OCI-LY1 (cell line): ENCODE measurements around the gene PPM1D.

Experiments
- H2AFZ ChIP-seq: fragments of 200-600 bp; sonication (generic), shearing (Covaris generic); 2 replicates; pipeline ENCODE4 v1.6.0; 2014; ENCODE audit warnings: antibody characterized with exemption, mild to moderate bottlenecking, low read length
- H3F3A ChIP-seq: fragments of 200-600 bp; sonication (generic), shearing (Covaris generic); 2 replicates; pipeline ENCODE4 v1.6.0; 2014; ENCODE audit warnings: mild to moderate bottlenecking, antibody characterized with exemption, low read length, moderate library complexity; ENCODE audit not compliant: insufficient read depth
- H3K27ac ChIP-seq: fragments of 200-600 bp; sonication (generic); 2 replicates; pipeline ENCODE4 v1.5.1; 2014; ENCODE audit warnings: low read length, mixed run types, mild to moderate bottlenecking, low read depth; ENCODE audit not compliant: poor library complexity, severe bottlenecking
- H3K27me3 ChIP-seq: fragments of 200-600 bp; sonication (generic); 2 replicates; pipeline ENCODE4 v1.6.0; 2014; ENCODE audit warnings: antibody characterized with exemption, mild to moderate bottlenecking, low read length, moderate library complexity; ENCODE audit not compliant: insufficient read depth
- H3K36me3 ChIP-seq: fragments of 200-600 bp; sonication (generic); 2 replicates; pipeline ENCODE4 v1.6.1; 2014; ENCODE audit warnings: mild to moderate bottlenecking, antibody characterized with exemption, low read length, moderate library complexity, mixed read lengths; ENCODE audit not compliant: insufficient read depth
- H3K4me1 ChIP-seq: fragments of 200-600 bp; sonication (generic); 2 replicates; pipeline ENCODE4 v1.5.1; 2014; ENCODE audit warnings: mild to moderate bottlenecking, low read length, moderate library complexity; ENCODE audit not compliant: insufficient read depth, severe bottlenecking
- H3K4me2 ChIP-seq: fragments of 200-600 bp; sonication (generic), shearing (Covaris generic); 2 replicates; pipeline ENCODE4 v1.6.1; 2014; ENCODE audit warnings: low read length
- H3K4me3 ChIP-seq: fragments of 200-600 bp; sonication (generic); 2 replicates; pipeline ENCODE4 v1.5.1; 2014; ENCODE audit warnings: low read length, low read depth, mild to moderate bottlenecking, mixed read lengths; ENCODE audit not compliant: poor library complexity, severe bottlenecking
- H3K79me2 ChIP-seq: fragments of 200-600 bp; shearing (Covaris generic); 2 replicates; pipeline ENCODE4 v1.6.1; 2016; ENCODE audit warnings: mixed run types, low read length, mixed read lengths; ENCODE audit not compliant: insufficient read depth
- H3K9ac ChIP-seq: fragments of 200-600 bp; sonication (generic), shearing (Covaris generic); 2 replicates; pipeline ENCODE4 v1.6.1; 2014; ENCODE audit warnings: mild to moderate bottlenecking, low read length, mixed read lengths
- H3K9me2 ChIP-seq: fragments of 200-600 bp; sonication (generic), shearing (Covaris generic); 2 replicates; pipeline ENCODE4 v1.6.1; 2014; ENCODE audit warnings: low read depth, mild to moderate bottlenecking, low read length, mixed read lengths
- H3K9me3 ChIP-seq: fragments of 200-600 bp; shearing (Covaris generic); 2 replicates; pipeline ENCODE4 v1.6.1; 2014; ENCODE audit warnings: low read length, mixed read lengths
- H4K20me1 ChIP-seq: fragments of 200-600 bp; sonication (generic), shearing (Covaris generic); 2 replicates; pipeline ENCODE4 v1.6.0; 2016; ENCODE audit warnings: mild to moderate bottlenecking, low read length; ENCODE audit not compliant: insufficient read depth
- EZH2 ChIP-seq: fragments of 200-600 bp; sonication (generic), shearing (Covaris generic); IDR thresholded peaks from 2 replicates; pipeline ENCODE4 v1.8.0; 2017; ENCODE audit warnings: borderline replicate concordance, mixed run types, mild to moderate bottlenecking, antibody characterized with exemption, low read length, moderate library complexity, mixed read lengths
- TF ChIP-seq, protein P1 (sequence below): fragments of 200-600 bp; sonication (generic), shearing (Covaris generic); IDR thresholded peaks from 2 replicates; pipeline ENCODE4 v1.5.1; 2017; ENCODE audit warnings: mild to moderate bottlenecking, antibody characterized with exemption, low read length, moderate library complexity, mixed read lengths

The PPM1D gene

GRCh38 chr17:60577147-60577915, 22.7 kb upstream of the PPM1D start:
- H3K4me1 ChIP-seq: no peaks in the 10 kb centered on the region
- H3K9ac ChIP-seq: no peak overlapping the region
- H3K36me3 ChIP-seq: no peaks in the 10 kb centered on the region
- no peak overlapping the region for H3K4me3 ChIP-seq
- no peaks in the 10 kb centered on the region for H3K9me2 ChIP-seq
- peak overlapping the region; percentile 21 for H3K4me2 ChIP-seq
- no peak overlapping the region for H3K27ac ChIP-seq
- no peak for TF ChIP-seq EZH2
- TF ChIP-seq, protein P1, sequence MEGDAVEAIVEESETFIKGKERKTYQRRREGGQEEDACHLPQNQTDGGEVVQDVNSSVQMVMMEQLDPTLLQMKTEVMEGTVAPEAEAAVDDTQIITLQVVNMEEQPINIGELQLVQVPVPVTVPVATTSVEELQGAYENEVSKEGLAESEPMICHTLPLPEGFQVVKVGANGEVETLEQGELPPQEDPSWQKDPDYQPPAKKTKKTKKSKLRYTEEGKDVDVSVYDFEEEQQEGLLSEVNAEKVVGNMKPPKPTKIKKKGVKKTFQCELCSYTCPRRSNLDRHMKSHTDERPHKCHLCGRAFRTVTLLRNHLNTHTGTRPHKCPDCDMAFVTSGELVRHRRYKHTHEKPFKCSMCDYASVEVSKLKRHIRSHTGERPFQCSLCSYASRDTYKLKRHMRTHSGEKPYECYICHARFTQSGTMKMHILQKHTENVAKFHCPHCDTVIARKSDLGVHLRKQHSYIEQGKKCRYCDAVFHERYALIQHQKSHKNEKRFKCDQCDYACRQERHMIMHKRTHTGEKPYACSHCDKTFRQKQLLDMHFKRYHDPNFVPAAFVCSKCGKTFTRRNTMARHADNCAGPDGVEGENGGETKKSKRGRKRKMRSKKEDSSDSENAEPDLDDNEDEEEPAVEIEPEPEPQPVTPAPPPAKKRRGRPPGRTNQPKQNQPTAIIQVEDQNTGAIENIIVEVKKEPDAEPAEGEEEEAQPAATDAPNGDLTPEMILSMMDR: peak; percentile 25; the same call in 1 of the 2 replicates
- no peaks in the 10 kb centered on the region for H4K20me1 ChIP-seq
- no peaks in the 10 kb centered on the region for H3F3A ChIP-seq
- H3K9me3 ChIP-seq: peaks cover 7% of the 10 kb centered on the region; the same call in 1 of the 2 replicates
- H3K79me2 ChIP-seq: no peaks in the 10 kb centered on the region
- H2AFZ ChIP-seq: no peak overlapping the region
- H3K27me3 ChIP-seq: no peaks in the 10 kb centered on the region

DNA sequence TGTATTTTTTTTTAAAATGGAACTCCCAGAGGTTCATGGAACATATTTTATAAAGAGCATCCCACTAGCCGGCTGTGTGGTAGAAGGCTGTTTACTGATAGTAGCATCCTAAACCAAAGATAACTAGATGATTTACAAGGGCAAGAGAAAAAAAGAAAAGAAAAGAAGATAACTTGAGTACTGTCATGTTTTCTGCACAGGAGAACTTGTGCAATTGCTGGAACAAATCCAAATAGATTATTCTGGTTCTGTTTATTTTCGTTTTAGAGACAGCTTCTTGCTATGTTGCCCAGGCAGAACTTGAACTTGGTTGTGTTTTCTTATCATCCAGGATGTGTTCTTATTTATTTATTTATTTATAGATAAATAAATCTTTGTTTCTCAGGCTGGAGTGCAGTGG, 20.9 kb upstream of the PPM1D start:
- H3K4me2 ChIP-seq: no peak overlapping the region
- no peaks in the 10 kb centered on the region for H3F3A ChIP-seq
- no peak overlapping the region for H3K27ac ChIP-seq
- H3K36me3 ChIP-seq: no peaks in the 10 kb centered on the region
- no peak overlapping the region for H3K4me3 ChIP-seq
- no peaks in the 10 kb centered on the region for H3K79me2 ChIP-seq
- no peaks in the 10 kb centered on the region for H3K4me1 ChIP-seq
- H4K20me1 ChIP-seq: no peaks in the 10 kb centered on the region
- no peak for TF ChIP-seq EZH2
- TF ChIP-seq, protein P1: no peak
- no peaks in the 10 kb centered on the region for H3K27me3 ChIP-seq
- no peaks in the 10 kb centered on the region for H3K9me2 ChIP-seq
- H3K9me3 ChIP-seq: peaks cover 7% of the 10 kb centered on the region; the same call in 1 of the 2 replicates
- H2AFZ ChIP-seq: no peak overlapping the region
- no peak overlapping the region for H3K9ac ChIP-seq

GRCh38 chr17:60579551-60579950, 20.4 kb upstream of the PPM1D start:
- Histone ChIP-seq H4K20me1 (no peaks in the 10 kb centered on the region), H3K36me3 (no peaks in the 10 kb centered on the region), H3K4me3 (no peak overlapping the region), H3F3A (no peaks in the 10 kb centered on the region), H3K9me2 (no peaks in the 10 kb centered on the region), H3K9me3 (peaks cover 6% of the 10 kb centered on the region; the same call in 1 of the 2 replicates), H3K27ac (no peak overlapping the region), H3K27me3 (no peaks in the 10 kb centered on the region), H2AFZ (no peak overlapping the region), H3K79me2 (no peaks in the 10 kb centered on the region), H3K4me2 (no peak overlapping the region), H3K4me1 (no peaks in the 10 kb centered on the region), H3K9ac (no peak overlapping the region)
- no peak for TF ChIP-seq EZH2
- TF ChIP-seq, protein P1: no peak
